HG03025 (cell line): ENCODE measurements around the gene NECTIN4.
"Not testable (repeated sequence)": the region's sequence is repeated elsewhere in the genome, so short reads cannot be mapped to it uniquely, and the experiment has no call there.

Experiments
- ATAC-seq: cut with Tn5 transposase; IDR thresholded peaks from one replicate; pipeline ENCODE4 v1.9.1; 2021; ENCODE audit warnings: mild to moderate bottlenecking, moderate library complexity; ENCODE audit not compliant: unreplicated experiment, low FRiP score

The NECTIN4 gene

DNA sequence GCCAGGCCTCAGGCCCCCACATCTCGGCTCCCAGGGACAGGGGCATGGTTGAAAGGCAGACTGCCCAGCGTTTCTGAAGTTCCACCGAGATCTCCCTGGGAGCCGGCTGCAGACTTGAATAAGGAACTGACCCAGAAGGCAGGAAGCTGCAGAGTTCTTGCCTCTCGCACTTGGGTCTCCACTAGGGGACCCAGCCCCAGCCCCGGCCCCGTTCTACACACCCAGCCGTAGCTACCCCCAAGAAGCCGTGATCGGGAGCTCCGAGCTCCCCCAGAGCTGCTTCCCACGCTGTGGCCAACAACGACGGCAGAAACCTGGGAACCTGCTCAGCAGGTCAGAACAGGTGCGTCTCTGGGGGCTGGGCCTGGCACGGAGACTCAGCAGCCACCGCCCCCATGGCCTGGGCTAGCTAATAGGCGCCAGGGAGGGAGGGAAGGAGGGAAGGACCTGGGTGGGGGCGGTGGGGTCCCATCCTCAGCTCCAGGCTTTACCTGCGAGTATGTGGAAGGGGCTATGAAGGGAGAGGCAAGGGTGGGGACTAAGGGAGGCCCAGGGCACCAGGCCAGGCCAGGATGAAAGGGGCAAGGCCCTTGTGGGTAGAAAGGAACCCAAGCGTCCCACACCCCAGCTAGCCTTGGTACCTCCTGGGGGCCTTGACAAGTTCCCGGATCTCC is at the start of gene NECTIN4:
Gene NECTIN4, minus strand, starts transcription at position 308 of the 674 bp plus-strand sequence. Its CDS starts 262 bp downstream, at position 46.
- ATAC-seq = no peak

- no peak for ATAC-seq
These were observed 49.1 kb upstream of the NECTIN4 start for GRCh38 chr1:161138431-161138830.

GRCh38 chr1:161137881-161138280 is 48.5 kb upstream of the NECTIN4 start:
- no peak for ATAC-seq

DNA sequence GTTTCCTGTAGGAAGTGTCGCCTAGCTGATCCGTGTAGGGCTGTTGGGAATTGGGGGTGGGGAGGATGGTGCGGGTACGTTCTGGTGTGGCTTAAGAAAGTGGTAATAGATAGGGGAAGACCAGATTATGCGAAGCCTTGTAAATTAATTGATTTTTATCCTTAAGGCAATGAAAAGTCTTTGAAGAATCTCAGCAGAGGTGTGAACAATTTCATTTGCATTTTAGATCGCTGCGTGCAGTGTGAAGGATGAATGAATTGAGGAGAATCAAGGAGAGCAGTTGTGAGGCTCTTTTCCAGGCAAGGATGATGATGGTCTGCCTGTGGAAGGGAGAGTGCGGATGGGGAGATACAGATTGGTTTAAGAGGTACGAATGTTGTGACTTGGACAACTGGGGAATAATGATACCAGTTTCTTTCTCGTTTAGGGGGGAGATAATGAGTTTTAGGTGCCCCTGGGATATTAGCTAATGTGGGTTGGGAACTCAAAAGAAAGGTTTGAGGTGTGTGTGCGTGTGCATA is 43.9 kb upstream of the NECTIN4 start:
- no peak for ATAC-seq

DNA sequence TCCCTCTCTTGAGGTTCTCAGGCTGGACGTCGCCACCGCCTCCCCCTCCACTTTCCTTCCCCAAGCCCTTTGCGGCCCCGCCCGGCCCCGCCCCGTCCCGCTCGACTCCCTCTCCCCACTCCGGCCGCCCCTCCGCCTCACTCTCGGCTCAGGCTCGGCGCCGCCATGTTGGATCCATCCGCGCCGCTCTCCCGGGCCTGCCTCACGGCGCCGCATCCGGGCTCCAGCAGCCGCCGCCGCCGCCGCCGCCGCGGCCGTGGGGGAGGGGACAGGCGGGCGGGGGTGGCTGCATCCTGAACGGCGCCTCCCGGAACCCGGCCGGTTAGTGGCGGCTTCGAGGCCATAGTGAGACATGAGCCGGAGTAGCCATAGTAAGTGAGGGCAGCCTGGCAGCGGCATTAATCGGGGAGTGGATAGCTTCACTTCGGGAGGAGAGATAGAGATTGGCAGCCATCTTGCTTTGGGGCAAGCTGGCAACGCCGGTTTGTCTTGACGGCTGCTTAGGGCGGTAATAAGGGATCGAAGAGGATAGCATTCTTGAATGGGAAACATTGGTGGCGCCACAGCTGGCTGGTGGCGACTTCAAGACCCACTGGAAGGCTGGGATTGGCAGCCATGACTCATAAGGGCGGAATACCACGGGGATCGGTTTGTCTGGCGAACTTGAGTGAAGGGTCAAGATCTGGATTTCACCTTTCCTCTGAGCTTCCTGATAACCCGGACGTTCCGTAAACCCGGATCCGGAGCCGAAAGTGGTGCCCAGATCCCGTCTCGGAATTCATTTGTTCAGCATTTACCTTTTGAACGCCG is 43.3 kb upstream of the NECTIN4 start, which contains the start of gene DEDD:
Gene DEDD, minus strand, starts transcription at position 258 of the 810 bp plus-strand sequence. CDS start 8,205 bp downstream, outside the sequence.
- ATAC-seq = peak; percentile 85

DNA sequence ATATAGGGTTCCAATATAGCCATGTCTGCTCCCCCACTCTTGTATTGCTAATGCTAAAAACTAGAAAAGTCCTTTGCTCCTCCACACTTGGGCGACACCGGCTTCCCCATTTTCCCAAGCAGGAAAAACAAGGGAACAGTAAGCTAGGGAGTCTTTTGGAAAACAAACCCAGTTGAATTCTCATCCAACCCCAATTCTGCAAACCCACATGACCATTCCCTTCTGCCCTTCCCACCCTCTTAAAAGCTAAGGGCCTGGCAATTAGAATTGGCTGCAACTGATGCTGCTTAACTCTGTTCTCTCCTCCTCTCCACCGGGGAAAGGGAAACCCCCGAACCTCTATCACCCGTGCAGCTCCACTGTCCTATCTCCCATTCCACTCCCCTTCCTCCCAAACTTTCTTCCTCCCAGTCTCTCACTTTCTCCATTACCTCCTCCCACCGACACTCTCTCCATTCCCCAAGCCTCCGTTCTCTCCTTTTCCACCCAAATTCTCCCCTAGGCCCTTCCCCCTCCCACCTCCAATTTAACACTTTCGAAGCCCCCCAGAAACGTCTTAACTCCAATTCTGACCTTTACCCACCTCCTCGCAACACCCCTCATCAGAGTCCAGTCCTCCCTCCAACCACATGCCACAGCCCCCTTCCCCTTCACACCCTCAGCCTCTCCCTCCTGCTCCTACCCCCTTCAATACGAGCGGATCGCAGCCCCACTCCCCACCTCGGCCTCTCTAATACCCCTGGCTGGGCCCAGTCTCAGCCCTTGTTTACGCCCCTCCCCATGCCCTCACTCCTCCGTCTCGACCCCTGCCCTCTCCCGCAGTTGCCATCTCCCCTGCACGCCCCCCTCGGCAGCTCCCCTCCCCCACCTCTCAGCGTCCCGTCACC is 42.4 kb upstream of the NECTIN4 start:
- ATAC-seq = no peak

DNA sequence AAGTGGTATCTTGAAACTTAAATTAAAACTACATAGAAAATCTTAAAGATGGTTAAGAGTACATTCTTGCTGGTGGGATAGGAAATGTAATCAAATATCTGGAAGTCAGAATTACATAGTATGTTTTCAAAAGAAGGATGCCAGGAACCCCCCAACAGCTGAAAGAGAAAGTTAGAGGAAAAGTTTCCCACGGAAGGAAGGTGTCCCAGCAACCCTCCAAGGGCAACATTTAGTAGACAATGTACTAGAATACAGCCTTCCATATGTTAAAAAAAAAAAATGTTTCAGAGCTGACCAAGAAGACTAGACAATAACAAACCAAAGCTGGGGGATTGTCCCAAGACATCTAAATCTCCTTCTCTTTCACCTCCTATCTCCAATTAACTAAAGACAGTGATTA is 40.9 kb upstream of the NECTIN4 start:
- ATAC-seq = no peak

- ATAC-seq = no peak
These were observed 39.4 kb upstream of the NECTIN4 start for GRCh38 chr1:161128591-161129420.

- ATAC-seq = no peak
These were observed 38.3 kb upstream of the NECTIN4 start for GRCh38 chr1:161127649-161128048.

GRCh38 chr1:161122967-161123366 is 33.6 kb upstream of the NECTIN4 start:
- ATAC-seq = no peak

- no peak for ATAC-seq
These were observed 32.5 kb upstream of the NECTIN4 start for GRCh38 chr1:161121834-161122233.

- ATAC-seq = no peak
These were observed 31.8 kb upstream of the NECTIN4 start for GRCh38 chr1:161121042-161121650.

- ATAC-seq = no peak
These were observed 29.9 kb upstream of the NECTIN4 start for GRCh38 chr1:161119092-161119903.

GRCh38 chr1:161117759-161118581 is 28.6 kb upstream of the NECTIN4 start, which contains the start of the genes NIT1 and PFDN2:
TSS of gene NIT1 (plus strand) at chr1:161118105. CDS start at chr1:161118177, 72 bp downstream.
TSS of gene PFDN2 (minus strand) at chr1:161118037. CDS start at chr1:161118026, 11 bp downstream.
- peak; percentile 70 for ATAC-seq

DNA sequence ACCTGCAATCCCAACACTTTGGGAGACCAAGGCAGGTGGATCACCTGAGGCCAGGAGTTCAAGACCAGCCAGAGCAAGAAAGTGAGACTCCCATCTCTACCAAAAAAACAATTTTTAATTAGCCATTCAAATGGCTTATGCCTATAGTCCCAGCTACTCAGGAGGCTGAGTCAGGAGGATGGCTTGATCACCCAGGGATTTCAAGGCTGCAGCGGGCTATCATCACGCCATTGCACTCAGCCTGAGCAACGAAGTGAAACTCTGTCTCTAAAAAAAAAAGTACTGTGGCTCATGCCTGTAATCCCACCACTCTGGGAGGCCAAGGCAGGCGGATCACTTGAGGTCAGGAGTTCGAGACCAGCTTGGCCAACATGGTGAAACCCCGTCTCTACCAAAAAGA is 26.6 kb upstream of the NECTIN4 start:
- not testable (repeated sequence) for ATAC-seq

- ATAC-seq = no peak
These were observed 25.9 kb upstream of the NECTIN4 start for GRCh38 chr1:161115132-161115711.

DNA sequence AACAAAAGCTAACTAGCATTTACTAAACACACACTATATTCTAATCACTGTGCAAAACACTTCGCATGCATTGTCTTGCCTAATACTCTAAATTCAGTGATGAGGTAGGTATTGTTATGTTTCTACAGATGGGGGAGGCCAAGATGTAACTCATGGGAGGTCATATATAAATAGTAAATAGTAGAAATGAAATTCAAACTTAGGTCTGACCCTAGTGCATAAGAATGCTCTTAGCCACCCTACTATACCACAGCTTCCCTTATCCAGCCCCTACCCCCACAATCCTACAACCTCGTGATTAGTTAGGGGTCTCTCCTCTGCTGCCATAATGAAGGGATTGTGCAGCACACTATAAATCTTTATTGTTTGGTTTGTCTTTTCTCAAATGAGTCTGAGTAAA is 25.2 kb upstream of the NECTIN4 start:
- ATAC-seq = no peak
